Right renal cortex interstitium (tissue), 3 donors: ENCODE measurements around the gene IST1. TPM values are rescaled to one million over a fixed set of nuclear protein-coding genes. Genes with fewer than 3 reads are reported as not detected.
"Not testable (repeated sequence)": the region's sequence is repeated elsewhere in the genome, so short reads cannot be mapped to it uniquely, and the experiment has no call there.

Experiments
- DNase-seq, 3 donors: peaks; one replicate each; pipeline ENCODE4 v3.0.0-alpha.2; 2013; ENCODE audit warnings: low read depth in 3 of 3, low spot score in 2 of 3
- polyA plus RNA-seq, 3 donors: library from polyadenylated mRNA; unstranded; fragments of 120-200 nt; gene quantifications; one replicate each; pipeline ENCODE4 v1.2.1, GENCODE V29; 2013; ENCODE audit not compliant: insufficient read length in 3 of 3

IST1 gene
- polyA plus RNA-seq, result 100 to 1,000 TPM; 298 to 301 (median 298) TPM

- peak; percentile 92 to 97 (median 93) for DNase-seq
These were observed at the start of gene IST1 for GRCh38 chr16:71894921-71895678. TSS of gene IST1 (plus strand) at chr16:71895531. CDS start at chr16:71915641, 20,110 bp downstream.

- peak; percentile 62 to 86 (median 79) for DNase-seq
These were observed 49.5 kb upstream of the IST1 start, which contains the start of gene ATXN1L for GRCh38 chr16:71845639-71846430. TSS of gene ATXN1L (plus strand) at chr16:71845976. CDS start at chr16:71849741, 3,765 bp downstream.

GRCh38 chr16:71846431-71846830, 48.9 kb upstream of the IST1 start:
- no peak for DNase-seq

- DNase-seq, result no peak
These were observed 48.2 kb upstream of the IST1 start for GRCh38 chr16:71847096-71847495.

GRCh38 chr16:71848622-71849021, 46.7 kb upstream of the IST1 start:
- DNase-seq, result no peak

- DNase-seq, result no peak
These were observed 43.6 kb upstream of the IST1 start for GRCh38 chr16:71851746-71852145.

- DNase-seq, result no peak
These were observed 43.2 kb upstream of the IST1 start for GRCh38 chr16:71852158-71852557.

- no peak for DNase-seq
These were observed 42.8 kb upstream of the IST1 start for GRCh38 chr16:71852561-71852960.

GRCh38 chr16:71853413-71853812, 41.9 kb upstream of the IST1 start:
- DNase-seq, result no peak

- no peak for DNase-seq
These were observed 40.9 kb upstream of the IST1 start for GRCh38 chr16:71854369-71854948.

GRCh38 chr16:71855937-71856662, 39.2 kb upstream of the IST1 start:
- DNase-seq, result no peak

GRCh38 chr16:71859762-71860521, 35.4 kb upstream of the IST1 start:
- DNase-seq, result no peak

- no peak for DNase-seq
These were observed 31.3 kb upstream of the IST1 start for GRCh38 chr16:71863995-71864394.

GRCh38 chr16:71865173-71865863, 30.0 kb upstream of the IST1 start:
- DNase-seq, result no peak

- DNase-seq, result not testable (repeated sequence)
These were observed 28.2 kb upstream of the IST1 start for GRCh38 chr16:71867175-71867574.

GRCh38 chr16:71867939-71868338, 27.4 kb upstream of the IST1 start:
- DNase-seq, result no peak

- DNase-seq, result no peak
These were observed 26.2 kb upstream of the IST1 start for GRCh38 chr16:71869089-71869488.

- DNase-seq, result no peak
These were observed 24.5 kb upstream of the IST1 start for GRCh38 chr16:71870818-71871217.

GRCh38 chr16:71873199-71873598, 22.1 kb upstream of the IST1 start:
- no peak for DNase-seq
